ENCODE data around the gene TPRG1. TPM values are rescaled to one million over a fixed set of nuclear protein-coding genes. Genes with fewer than 3 reads are reported as not detected.

Gene TPRG1
- total and polyA plus RNA-seq, 9 of the 15 experiments (the other 6 are each of a cell fraction or from before 2014, with no cell fraction given), result 0.01 TPM; not detected in 8

GRCh38 chr3:189225431-189225830 is 53.7 kb downstream of the TPRG1 start:
- BruUV-seq (replicated peaks), result no TSS peak

More at GRCh38 chr3:189225431-189225830, 53.7 kb downstream of the TPRG1 start:
- no peak overlapping the region for H3K4me3 ChIP-seq
- no peaks in the 10 kb centered on the region for H3K79me2 ChIP-seq (ENCODE audit: control insufficient read depth, insufficient read depth, low read length)
- H2AFZ ChIP-seq (ENCODE audit: low read depth, low read length), result no peak overlapping the region
- H3K9ac ChIP-seq (ENCODE audit: insufficient read depth in 1 of 2, low read depth in 2 of 2, low read length in 2 of 2), result no peak overlapping the region
- DNase-seq (ENCODE audit: extremely low read depth in 1 of 4, low spot score in 3 of 4) (no peak), FAIRE-seq (no peak), ATAC-seq (no peak)
- intact Hi-C loops (cut with micrococcal nuclease) (no loop called here), in situ Hi-C loops (cut with MboI) (no loop called here)
- H3K4me2 ChIP-seq (ENCODE audit: insufficient read depth, low read length), result no peak overlapping the region
- ChIA-PET POLR2A (no interaction called here), CTCF (ENCODE audit: low intra/inter-chr PET ratio) (no interaction called here)
- no peaks in the 10 kb centered on the region for H4K20me1 ChIP-seq (replicated peaks; ENCODE audit: control insufficient read depth, insufficient read depth, low read length)
- no peaks in the 10 kb centered on the region for H3K9me1 ChIP-seq (ENCODE audit: control insufficient read depth, insufficient read depth, low read length)
- TF ChIP-seq FOXM1 (IDR thresholded peaks at IDR 0.05; ENCODE audit: low read depth), result no peak
- no peak for TF ChIP-seq FOXM1 (CRISPR knock-in tag; IDR thresholded peaks at IDR 0.05; ENCODE audit: low read depth)
- TF ChIP-seq SMARCE1 (IDR thresholded peaks at IDR 0.05), result no peak
- no peak for TF ChIP-seq E2F1 (CRISPR knock-in tag; IDR thresholded peaks at IDR 0.05)
- no peak for TF ChIP-seq STAG1 (CRISPR knock-in tag; IDR thresholded peaks at IDR 0.05; ENCODE audit: borderline replicate concordance)
- TF ChIP-seq ZZZ3 (IDR thresholded peaks at IDR 0.05), result no peak
- TF ChIP-seq MAFF (IDR thresholded peaks at IDR 0.05; ENCODE audit: low read length), result no peak
- TF ChIP-seq NR4A1 (CRISPR knock-in tag; IDR thresholded peaks at IDR 0.05), result no peak
- TF ChIP-seq NR4A1 (tag; IDR thresholded peaks at IDR 0.05), result no peak
- TF ChIP-seq SRSF7 (optimal IDR thresholded peaks at IDR 0.05; ENCODE audit: low read depth, low read length), result no peak
- TF ChIP-seq TEAD1 (CRISPR knock-in tag; IDR thresholded peaks at IDR 0.05), result no peak
- TF ChIP-seq EZH2 (IDR thresholded peaks at IDR 0.05; ENCODE audit: borderline replicate concordance, low read depth, low read length), result no peak
- no peak for TF ChIP-seq TGIF2 (CRISPR knock-in tag; IDR thresholded peaks at IDR 0.05)
- no peak for TF ChIP-seq ETS1 (conservative IDR thresholded peaks at IDR 0.05; ENCODE audit: control insufficient read depth, low read depth, low read length)
- no peak for TF ChIP-seq SLC30A9 (CRISPR knock-in tag; IDR thresholded peaks at IDR 0.05)
- TF ChIP-seq GMEB1 (CRISPR knock-in tag; IDR thresholded peaks at IDR 0.05), result no peak
- no peak for TF ChIP-seq JUNB (CRISPR knock-in tag; conservative IDR thresholded peaks at IDR 0.05)
- no peak for TF ChIP-seq ZFPM2 (CRISPR knock-in tag; IDR thresholded peaks at IDR 0.05)
- no peak for TF ChIP-seq HNRNPH1 (optimal IDR thresholded peaks at IDR 0.05; ENCODE audit: low read depth, low read length)
- no peak overlapping the region for H3K27ac ChIP-seq (ENCODE audit: extremely low read depth, low read depth, low read length)
- H3K27me3 ChIP-seq (ENCODE audit: control insufficient read depth in 2 of 2, insufficient read depth in 2 of 2, low read length in 2 of 2), result no peaks in the 10 kb centered on the region
- no peaks in the 10 kb centered on the region for H3K36me3 ChIP-seq (ENCODE audit: control insufficient read depth, insufficient read depth, low read length)
- no peaks in the 10 kb centered on the region for H3K9me3 ChIP-seq (replicated peaks; ENCODE audit: control insufficient read depth, insufficient read depth, low read depth, low read length)
- no peaks in the 10 kb centered on the region for H3K4me1 ChIP-seq (replicated peaks in 1 of 2; ENCODE audit: control insufficient read depth in 2 of 2, insufficient read depth in 2 of 2, low read length in 2 of 2)
- 0% methylated on average over 3 of the region's 3 CpGs for WGBS (ENCODE audit: insufficient coverage, low coverage, missing lambda C conversion rate)

Measured in K562 (cell line).